Loucy (cell line): ENCODE measurements around the gene PXN.

ENCODE experiments used
- H2AFZ ChIP-seq: fragments of 200-600 bp; sonication (generic); 2 replicates; pipeline ENCODE4 v1.6.0; 2016; ENCODE audit warnings: antibody characterized with exemption, mild to moderate bottlenecking, low read length, moderate library complexity
- H3F3A ChIP-seq: fragments of 200-600 bp; 2 replicates; pipeline ENCODE4 v1.6.0; 2016; ENCODE audit warnings: antibody characterized with exemption, low read depth, mild to moderate bottlenecking
- H3K27me3 ChIP-seq: fragments of 200-600 bp; sonication (generic); 2 replicates; pipeline ENCODE4 v1.6.1; 2014; ENCODE audit warnings: low read length, mild to moderate bottlenecking; ENCODE audit not compliant: insufficient read depth, poor library complexity, severe bottlenecking
- H3K36me3 ChIP-seq: fragments of 200-600 bp; sonication (generic); 2 replicates; pipeline ENCODE4 v1.6.1; 2016; ENCODE audit warnings: low read length; ENCODE audit not compliant: insufficient read depth
- H3K4me1 ChIP-seq: fragments of 200-600 bp; sonication (generic); 2 replicates; pipeline ENCODE4 v1.5.1; 2014; ENCODE audit warnings: low read length, mild to moderate bottlenecking; ENCODE audit not compliant: insufficient read depth, poor library complexity, severe bottlenecking
- H3K4me2 ChIP-seq: fragments of 200-600 bp; sonication (generic); 2 replicates; pipeline ENCODE4 v1.6.0; 2014; ENCODE audit warnings: antibody characterized with exemption, low read length, low read depth, mild to moderate bottlenecking; ENCODE audit not compliant: poor library complexity, severe bottlenecking
- H3K4me3 ChIP-seq: fragments of 200-600 bp; sonication (generic); 2 replicates; pipeline ENCODE4 v1.5.1; 2014; ENCODE audit warnings: low read length, mild to moderate bottlenecking, mixed read lengths; ENCODE audit not compliant: poor library complexity, severe bottlenecking
- H3K79me2 ChIP-seq: fragments of 200-600 bp; sonication (generic); 2 replicates; pipeline ENCODE4 v1.6.1; 2014; ENCODE audit warnings: low read length; ENCODE audit not compliant: insufficient read depth
- H3K9ac ChIP-seq: fragments of 200-600 bp; sonication (generic); 2 replicates; pipeline ENCODE4 v1.6.0; 2014; ENCODE audit warnings: mild to moderate bottlenecking, low read depth, low read length, moderate library complexity; ENCODE audit not compliant: poor library complexity, severe bottlenecking
- H3K9me2 ChIP-seq: fragments of 200-600 bp; sonication (generic); replicated peaks from 2 replicates; pipeline ENCODE4 v1.6.1; 2016; ENCODE audit warnings: low read depth, low read length, mixed read lengths
- H3K9me3 ChIP-seq: fragments of 200-600 bp; sonication (generic); 2 replicates; pipeline ENCODE4 v1.6.1; 2014; ENCODE audit warnings: mild to moderate bottlenecking, antibody characterized with exemption, low read length, low read depth; ENCODE audit not compliant: insufficient read depth
- H4K20me1 ChIP-seq: fragments of 200-600 bp; sonication (generic); 2 replicates; pipeline ENCODE4 v1.6.0; 2014; ENCODE audit warnings: antibody characterized with exemption, low read length, mild to moderate bottlenecking; ENCODE audit not compliant: insufficient read depth, poor library complexity, severe bottlenecking
- EZH2phosphoT487 ChIP-seq: fragments of 200-600 bp; IDR thresholded peaks from 2 replicates; pipeline ENCODE4 v1.6.1; 2018; ENCODE audit warnings: antibody characterized with exemption, mild to moderate bottlenecking, moderate library complexity, borderline replicate concordance
- TF ChIP-seq, protein P1 (sequence below): fragments of 200-600 bp; sonication (generic); conservative IDR thresholded peaks from 2 replicates; pipeline ENCODE4 v1.5.1; 2014; ENCODE audit warnings: mild to moderate bottlenecking, antibody characterized with exemption, low read length

PXN gene

DNA sequence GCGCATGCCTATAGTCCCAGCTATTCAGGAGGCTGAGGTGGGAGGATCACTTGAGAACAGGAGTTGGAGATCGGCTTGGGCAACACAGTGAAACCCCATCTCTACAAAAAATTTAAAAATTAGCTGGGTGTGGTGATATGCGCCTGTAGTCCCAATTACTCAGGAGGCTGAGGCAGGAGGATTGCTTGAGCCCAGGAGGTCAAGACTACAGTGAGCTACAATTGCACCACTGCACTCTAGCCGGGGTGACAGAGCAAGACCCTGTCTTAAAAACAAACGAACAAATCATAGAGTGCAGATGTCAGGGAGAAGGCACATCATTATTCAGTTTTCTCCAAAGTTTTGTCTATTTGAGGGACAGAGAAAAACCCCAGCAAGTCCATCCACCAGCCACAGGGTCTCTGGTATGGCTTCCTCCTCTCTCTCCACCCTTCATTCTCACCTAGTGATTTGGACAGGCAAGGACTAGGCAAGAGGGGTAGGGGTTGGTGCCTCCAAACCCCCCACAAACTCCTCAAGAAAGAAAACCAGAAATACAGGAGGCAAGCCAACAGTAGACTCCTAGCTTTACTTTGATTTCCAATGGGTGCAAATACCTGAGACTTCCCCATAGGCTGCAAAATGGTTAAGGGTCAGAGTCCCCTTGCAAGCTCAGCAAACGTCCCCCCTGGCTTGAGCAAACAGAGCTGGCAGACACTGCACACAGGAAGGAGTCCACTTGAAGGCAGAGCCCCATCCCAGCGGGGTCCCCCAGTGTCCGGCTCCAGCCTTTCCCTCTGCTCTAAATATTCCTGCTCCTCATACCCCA, 38.1 kb downstream of the PXN start:
- no peak overlapping the region for H3K4me2 ChIP-seq
- H3K27me3 ChIP-seq = no peaks in the 10 kb centered on the region
- no peaks in the 10 kb centered on the region for H4K20me1 ChIP-seq
- no peaks in the 10 kb centered on the region for H3K9me3 ChIP-seq
- H2AFZ ChIP-seq = peak overlapping the region; percentile 83; the same call in 1 of the 2 replicates
- TF ChIP-seq EZH2phosphoT487 = no peak
- TF ChIP-seq, protein P1, sequence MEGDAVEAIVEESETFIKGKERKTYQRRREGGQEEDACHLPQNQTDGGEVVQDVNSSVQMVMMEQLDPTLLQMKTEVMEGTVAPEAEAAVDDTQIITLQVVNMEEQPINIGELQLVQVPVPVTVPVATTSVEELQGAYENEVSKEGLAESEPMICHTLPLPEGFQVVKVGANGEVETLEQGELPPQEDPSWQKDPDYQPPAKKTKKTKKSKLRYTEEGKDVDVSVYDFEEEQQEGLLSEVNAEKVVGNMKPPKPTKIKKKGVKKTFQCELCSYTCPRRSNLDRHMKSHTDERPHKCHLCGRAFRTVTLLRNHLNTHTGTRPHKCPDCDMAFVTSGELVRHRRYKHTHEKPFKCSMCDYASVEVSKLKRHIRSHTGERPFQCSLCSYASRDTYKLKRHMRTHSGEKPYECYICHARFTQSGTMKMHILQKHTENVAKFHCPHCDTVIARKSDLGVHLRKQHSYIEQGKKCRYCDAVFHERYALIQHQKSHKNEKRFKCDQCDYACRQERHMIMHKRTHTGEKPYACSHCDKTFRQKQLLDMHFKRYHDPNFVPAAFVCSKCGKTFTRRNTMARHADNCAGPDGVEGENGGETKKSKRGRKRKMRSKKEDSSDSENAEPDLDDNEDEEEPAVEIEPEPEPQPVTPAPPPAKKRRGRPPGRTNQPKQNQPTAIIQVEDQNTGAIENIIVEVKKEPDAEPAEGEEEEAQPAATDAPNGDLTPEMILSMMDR = no peak
- H3K79me2 ChIP-seq = no peaks in the 10 kb centered on the region
- H3K4me3 ChIP-seq = no peak overlapping the region
- no peak overlapping the region for H3K9ac ChIP-seq
- no peaks in the 10 kb centered on the region for H3K36me3 ChIP-seq
- H3F3A ChIP-seq = no peaks in the 10 kb centered on the region; the same call in 1 of the 2 replicates
- no peaks in the 10 kb centered on the region for H3K9me2 ChIP-seq
- peaks cover 40% of the 10 kb centered on the region for H3K4me1 ChIP-seq

DNA sequence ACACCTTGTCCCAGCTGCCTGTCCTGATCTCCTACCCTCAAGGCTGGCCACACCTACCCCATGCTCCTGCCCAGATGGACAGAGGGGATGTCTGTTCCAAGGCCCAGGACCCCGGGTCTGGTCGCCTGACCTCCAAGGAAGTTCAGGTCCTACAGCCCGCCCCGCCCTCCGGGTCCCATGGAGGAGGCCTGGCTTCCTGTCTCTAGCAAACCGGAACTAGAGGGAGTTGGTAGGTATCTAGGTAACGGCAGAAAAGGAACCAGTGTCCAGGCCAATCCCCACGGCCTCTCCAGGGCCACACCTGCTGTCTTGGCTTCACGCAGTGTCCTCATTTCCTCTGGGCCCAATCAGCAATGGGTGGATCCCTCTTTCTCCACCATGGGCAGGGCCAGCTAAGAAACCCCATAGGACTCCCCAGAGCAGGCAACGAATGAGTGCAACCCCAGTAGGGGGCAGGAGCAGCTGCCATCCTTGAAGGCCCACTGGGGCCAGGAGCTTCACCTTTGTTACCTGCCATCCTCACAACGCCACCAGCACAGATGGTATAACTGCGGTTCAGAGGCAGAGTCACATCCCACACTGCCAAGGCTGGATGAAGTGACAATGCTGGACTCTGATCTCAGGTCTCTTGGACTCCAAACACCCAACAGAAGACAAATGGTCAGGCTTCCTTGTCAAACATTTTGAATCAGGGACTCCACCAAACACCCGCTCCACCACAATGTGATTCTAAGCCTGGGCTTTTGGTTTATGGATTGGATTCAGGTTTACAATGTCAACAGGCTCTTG, 39.5 kb downstream of the PXN start:
- H3K4me2 ChIP-seq = no peak overlapping the region
- no peaks in the 10 kb centered on the region for H3K27me3 ChIP-seq
- no peak for TF ChIP-seq EZH2phosphoT487
- TF ChIP-seq, protein P1 = peak; percentile 32
- H3K9me3 ChIP-seq = no peaks in the 10 kb centered on the region
- H3K9ac ChIP-seq = no peak overlapping the region
- H3K4me1 ChIP-seq = peaks cover 30% of the 10 kb centered on the region
- no peak overlapping the region for H3K4me3 ChIP-seq
- no peaks in the 10 kb centered on the region for H3K79me2 ChIP-seq
- no peak overlapping the region for H2AFZ ChIP-seq
- no peaks in the 10 kb centered on the region for H3K9me2 ChIP-seq
- H4K20me1 ChIP-seq = no peaks in the 10 kb centered on the region
- H3K36me3 ChIP-seq = no peaks in the 10 kb centered on the region
- H3F3A ChIP-seq = no peaks in the 10 kb centered on the region; the same call in 1 of the 2 replicates

DNA sequence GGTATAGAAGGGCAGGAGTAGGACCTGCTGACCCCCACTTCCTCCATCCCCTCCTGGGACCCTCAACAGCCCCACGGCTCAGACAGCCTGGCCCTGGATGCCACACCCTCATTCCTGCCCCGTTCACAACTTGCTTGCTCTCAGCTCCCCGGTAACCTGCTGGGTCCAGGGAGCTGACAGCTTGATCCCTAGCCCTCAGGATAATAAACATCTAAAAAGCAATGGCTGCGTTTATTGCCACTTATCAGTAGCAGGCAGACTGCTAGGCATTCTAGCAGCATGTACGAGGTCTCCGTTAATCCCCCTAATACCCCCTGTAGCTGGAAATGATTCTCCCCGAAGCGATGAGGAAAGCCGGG, 40.4 kb downstream of the PXN start:
- Histone ChIP-seq H2AFZ (no peak overlapping the region), H3K9me2 (no peaks in the 10 kb centered on the region), H3K4me1 (peaks cover 22% of the 10 kb centered on the region), H3K79me2 (no peaks in the 10 kb centered on the region), H3K9me3 (no peaks in the 10 kb centered on the region), H3K36me3 (no peaks in the 10 kb centered on the region), H4K20me1 (no peaks in the 10 kb centered on the region), H3K4me2 (no peak overlapping the region), H3K4me3 (no peak overlapping the region), H3F3A (no peaks in the 10 kb centered on the region), H3K27me3 (no peaks in the 10 kb centered on the region), H3K9ac (no peak overlapping the region)
- no peak for TF ChIP-seq EZH2phosphoT487
- TF ChIP-seq, protein P1 = no peak
